EL (cell line): ENCODE measurements around the gene DPP6.

ENCODE experiments used
- DNase-seq: peaks from one replicate; pipeline ENCODE4 v3.0.0-alpha.2; 2016

The DPP6 gene

GRCh38 chr7:154253810-154254209 lies 201.6 kb downstream of the DPP6 start:
- DNase-seq: no peak

- no peak for DNase-seq
Observed at GRCh38 chr7:154255324-154255723, 203.1 kb downstream of the DPP6 start.

GRCh38 chr7:154256150-154256549 lies 204.0 kb downstream of the DPP6 start:
- no peak for DNase-seq

- no peak for DNase-seq
Observed at GRCh38 chr7:154259396-154259795, 207.2 kb downstream of the DPP6 start.

GRCh38 chr7:154287356-154287755 lies 235.2 kb downstream of the DPP6 start:
- no peak for DNase-seq

DNA sequence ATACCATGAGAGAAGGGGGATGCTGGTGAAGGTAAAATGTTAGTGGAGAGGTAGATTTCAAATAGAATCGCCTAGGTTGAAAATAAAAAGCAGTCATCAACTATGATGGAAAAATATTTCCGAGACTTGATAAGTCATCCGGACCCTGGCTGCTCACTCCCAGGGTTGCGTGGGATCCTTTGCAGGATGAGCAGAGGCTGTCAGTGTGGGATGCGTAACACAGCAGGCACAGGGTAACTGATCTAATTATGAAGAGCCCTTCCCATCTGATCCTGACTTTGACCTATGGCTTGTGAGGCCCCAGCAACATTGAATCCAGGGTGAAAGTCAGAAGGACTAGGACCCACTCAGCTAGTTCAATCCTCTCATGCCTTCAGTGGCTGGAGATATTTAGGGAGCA lies 236.9 kb downstream of the DPP6 start:
- DNase-seq: no peak

- DNase-seq: no peak
Observed at GRCh38 chr7:154296443-154296842, 244.2 kb downstream of the DPP6 start.

GRCh38 chr7:154299736-154300135 lies 247.5 kb downstream of the DPP6 start:
- no peak for DNase-seq

DNA sequence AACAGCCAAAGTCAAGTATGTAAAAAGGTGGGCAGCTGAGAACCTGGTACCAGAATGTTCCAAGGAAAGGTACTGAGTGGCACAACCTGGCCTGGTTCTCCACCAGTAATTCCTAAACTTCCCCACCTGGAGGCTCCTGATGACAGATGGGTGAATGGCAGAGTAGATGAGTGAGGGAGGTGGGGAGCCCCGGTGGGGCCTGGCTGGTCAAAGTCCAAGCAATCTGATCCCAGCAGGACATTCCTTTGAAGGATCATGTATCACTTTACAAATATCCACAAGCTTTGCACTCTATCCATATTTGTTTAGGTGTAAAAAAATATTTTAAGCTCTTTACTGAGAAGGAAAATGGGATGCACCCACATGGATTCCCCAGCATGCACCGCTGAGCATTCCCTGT lies 250.2 kb downstream of the DPP6 start:
- DNase-seq: no peak

GRCh38 chr7:154304231-154304630 lies 252.0 kb downstream of the DPP6 start:
- DNase-seq: no peak

- no peak for DNase-seq
Observed at GRCh38 chr7:154304740-154305700, 252.8 kb downstream of the DPP6 start.

DNA sequence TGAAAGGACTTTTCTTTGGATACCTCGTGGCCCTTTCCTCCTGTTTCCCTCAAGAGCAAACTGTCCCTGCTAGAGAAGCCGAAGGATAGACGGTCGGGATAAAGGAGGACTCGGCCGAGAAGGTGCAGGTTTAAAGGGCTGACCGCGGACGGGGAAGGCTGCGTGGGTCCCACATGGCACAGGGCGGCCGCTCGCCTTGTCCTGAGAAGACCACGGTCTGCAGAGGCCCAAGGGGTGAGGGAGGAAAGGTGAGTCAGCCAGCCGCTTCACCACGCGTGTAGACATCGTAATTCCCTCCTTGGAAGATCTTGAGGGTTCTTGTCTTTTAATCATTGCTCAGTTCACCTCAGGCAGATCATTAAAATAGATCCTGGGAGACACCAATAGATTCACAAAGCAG lies 253.8 kb downstream of the DPP6 start:
- DNase-seq: no peak

DNA sequence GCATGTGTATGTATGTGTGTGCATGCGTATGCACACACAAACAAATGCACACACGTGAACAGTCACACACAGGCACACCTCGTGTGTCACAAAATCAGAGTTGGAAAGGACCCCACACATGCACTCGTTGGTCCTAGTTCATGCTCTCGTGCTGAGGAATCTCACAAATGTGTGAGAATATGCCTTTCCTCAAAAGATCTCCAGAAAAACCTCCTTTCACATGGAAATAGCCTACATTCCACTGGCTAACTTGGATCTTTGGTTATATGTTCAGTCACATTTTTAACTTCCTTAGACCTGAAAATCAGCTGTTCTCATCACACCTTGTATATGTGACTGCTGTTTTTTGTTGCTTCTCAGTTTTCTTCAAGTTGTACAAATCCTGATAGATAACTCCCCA lies 256.7 kb downstream of the DPP6 start:
- no peak for DNase-seq

DNA sequence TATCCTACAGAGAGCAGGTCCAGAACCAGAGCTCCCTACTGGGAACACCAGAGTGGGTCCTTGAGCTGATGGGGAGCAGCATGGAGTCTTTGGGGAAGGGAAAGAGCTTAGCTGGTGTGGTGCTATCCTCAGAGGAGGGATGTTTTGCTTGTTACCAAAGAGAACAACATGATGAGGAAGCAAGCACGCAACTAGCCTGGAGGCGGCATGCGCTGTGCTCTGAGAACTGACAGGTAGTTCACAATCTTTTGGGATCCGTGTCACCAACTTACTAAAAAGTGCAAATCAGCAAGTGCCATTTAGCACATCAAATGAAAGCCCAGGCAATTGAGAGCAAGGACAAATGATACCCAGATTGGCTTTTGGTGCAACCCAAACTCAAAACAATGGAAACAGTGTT lies 257.9 kb downstream of the DPP6 start:
- DNase-seq: no peak

DNA sequence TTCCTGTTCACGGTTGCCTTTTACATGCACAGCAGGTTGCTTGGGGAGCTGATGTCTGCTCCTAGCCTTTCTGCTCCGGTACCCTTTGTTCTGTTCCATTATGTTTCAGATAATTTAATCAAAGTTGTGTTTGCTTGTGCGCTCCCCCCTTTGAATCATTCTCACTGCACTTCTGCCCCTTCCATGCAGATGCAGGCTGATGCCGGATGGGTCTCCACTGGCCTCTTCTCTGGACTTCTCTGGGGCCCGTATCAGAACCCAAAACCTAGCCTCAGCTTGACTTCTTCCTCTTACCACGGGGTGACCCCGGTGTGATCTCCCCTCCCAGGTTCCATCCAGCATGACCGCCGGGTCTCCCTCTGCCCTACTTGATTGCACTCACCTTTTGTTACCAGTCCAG lies 272.0 kb downstream of the DPP6 start:
- no peak for DNase-seq

GRCh38 chr7:154326421-154326820 lies 274.2 kb downstream of the DPP6 start:
- no peak for DNase-seq

DNA sequence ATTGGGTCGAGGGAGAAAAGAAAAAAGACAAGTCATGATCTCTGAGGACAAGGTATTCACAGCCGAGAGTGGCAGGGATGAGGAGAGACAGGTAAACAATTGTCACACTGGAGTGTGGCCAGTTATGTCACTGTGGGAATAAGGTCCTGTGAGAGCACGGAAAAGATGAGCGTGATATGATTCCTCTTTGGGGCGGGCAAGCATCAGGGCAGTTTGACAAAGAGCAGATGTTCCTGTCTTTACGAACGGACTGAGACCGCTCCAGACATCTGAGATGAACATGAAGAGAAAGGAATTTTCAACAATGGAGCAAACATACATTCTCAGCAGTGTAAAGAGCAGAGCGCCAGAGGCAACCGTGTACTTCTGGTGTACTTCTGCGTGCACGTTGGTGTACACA lies 278.1 kb downstream of the DPP6 start:
- no peak for DNase-seq

- no peak for DNase-seq
Observed at GRCh38 chr7:154332811-154333580, 280.8 kb downstream of the DPP6 start.

DNA sequence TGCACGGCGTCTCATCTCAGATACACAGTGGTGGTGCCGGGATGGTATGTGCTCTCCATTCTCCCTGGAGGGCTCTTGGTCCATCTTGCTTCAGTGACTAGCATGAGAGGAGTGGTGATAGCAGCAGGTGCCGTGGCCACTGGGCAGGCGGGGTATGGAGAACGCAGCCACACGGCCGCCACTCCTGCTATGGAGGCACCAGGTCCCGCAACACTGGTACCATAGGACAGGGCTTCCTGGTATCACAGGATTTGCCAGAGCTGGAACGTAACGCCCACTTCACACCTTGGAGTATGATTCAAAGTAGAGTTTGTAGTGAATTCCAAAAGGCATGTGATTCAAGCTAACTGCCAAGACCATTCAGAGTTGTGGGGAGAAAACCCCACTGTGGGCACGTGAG lies 284.1 kb downstream of the DPP6 start:
- DNase-seq: no peak

DNA sequence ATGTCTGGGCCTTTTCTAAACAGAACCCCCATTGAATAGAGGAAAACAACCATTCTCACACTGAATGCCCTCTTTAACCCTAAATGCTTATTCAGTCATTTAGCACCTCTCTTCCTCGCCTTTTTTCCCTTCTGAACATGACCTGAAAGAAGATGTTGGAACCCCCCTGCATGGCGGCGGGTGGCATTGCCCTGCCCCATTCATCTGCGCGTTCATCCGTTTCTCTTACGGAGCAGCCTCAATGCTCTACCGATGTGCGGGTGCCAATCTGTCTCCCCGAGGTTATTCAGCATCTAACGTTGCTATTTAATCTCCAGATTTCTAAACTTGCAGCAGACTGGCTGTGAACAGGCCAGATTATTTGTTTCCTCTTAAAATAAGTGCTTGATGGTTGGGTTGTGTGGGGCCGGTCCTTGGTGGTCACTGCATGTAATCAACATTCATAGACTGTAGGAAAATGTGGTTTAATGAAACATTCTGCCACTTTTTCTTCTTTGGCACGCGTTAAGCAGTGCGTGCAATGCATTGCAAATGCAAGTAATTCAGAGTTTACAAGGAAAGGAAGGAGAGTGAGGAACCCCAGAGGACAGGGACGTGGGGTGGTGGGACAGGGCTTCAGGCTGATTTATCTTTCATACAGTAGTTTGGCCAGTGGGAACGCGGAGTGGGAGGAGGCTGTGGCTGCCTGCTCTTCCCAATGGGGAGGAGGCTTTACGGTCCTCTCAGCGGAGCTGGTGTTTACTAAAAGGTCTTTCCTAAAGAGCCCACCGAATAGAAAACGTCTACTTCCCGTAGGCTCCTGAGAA lies 286.7 kb downstream of the DPP6 start:
- no peak for DNase-seq

GRCh38 chr7:154342971-154343633 lies 290.9 kb downstream of the DPP6 start:
- no peak for DNase-seq

DNA sequence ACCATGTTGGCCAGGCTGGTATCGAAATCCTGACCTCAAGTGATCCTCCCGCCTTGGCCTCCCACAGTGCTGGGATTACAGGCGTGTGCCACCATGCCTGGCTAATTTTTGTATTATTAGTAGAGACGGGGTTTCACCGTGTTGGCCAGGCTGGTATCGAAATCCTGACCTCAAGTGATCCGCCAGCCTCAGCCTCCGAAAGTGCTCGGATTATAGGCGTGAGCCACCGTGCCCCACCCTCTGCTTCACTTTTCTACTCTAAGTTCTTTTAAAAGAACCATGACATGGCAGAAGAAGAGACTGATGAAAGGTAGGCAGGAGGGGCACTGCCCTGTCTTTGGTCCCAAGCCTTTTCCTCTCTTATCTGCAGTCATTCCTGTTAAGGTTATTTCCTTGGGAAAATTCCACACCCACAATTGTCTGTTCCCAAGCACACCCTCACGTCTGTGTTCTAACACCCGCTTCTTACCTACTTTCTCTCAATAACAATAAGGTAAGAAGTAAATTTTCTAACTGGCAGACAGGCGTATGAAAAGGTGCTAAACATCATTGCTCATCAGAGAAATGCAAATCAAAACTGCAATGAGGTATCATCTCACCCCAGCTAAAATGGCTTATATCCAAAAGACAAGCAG lies 291.7 kb downstream of the DPP6 start:
- no peak for DNase-seq
